CD4-positive, alpha-beta T cell treated with Interferon gamma for 1 hour (primary cell): ENCODE results near the gene MBNL2.

Experiments used
- DNase-seq: peaks from one replicate; pipeline ENCODE4 v3.0.0-alpha.2; 2020

The MBNL2 gene

DNA sequence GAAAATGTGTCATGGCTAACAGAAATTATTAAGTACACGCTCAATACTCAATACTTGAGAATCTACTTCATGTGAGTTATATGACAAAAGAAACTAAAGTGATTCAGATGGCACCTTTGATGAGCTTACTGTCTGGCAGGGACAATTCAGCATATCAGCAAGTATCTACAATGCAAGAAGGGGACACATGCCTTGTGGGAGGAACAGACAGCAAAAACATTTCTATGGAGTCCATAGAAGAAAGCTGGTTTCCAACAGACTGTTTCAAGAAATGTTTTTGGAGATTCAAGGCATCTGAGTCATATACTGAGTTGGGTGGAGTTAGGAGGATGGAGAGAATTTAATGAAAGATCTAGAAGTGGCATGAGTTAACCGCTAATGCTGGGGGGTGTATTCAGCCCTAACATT, 54.7 kb downstream of the MBNL2 start:
- DNase-seq = no peak

- no peak for DNase-seq
Observed at GRCh38 chr13:97278435-97279411, 56.6 kb downstream of the MBNL2 start.

DNA sequence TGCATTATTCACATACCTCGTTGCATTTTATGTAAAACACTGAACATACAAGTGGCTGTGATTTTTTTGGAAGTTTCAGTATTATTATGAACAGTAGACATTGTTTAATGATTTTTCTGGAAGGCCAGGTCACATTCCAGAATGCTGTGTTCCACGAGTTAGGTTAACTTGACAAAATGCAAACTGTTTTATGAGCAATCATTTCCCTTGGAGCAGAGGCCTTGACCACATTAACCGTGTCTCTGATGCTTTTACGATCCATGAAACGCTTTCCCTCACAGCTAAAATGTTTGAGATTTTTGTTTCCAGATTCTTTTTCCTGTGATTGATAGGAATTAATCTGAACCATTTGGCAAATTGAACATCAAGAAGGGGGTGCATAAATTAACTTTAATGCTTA, 57.8 kb downstream of the MBNL2 start:
- DNase-seq = no peak

GRCh38 chr13:97280478-97280877, 58.3 kb downstream of the MBNL2 start:
- no peak for DNase-seq

GRCh38 chr13:97281028-97281427, 58.9 kb downstream of the MBNL2 start:
- DNase-seq = no peak

DNA sequence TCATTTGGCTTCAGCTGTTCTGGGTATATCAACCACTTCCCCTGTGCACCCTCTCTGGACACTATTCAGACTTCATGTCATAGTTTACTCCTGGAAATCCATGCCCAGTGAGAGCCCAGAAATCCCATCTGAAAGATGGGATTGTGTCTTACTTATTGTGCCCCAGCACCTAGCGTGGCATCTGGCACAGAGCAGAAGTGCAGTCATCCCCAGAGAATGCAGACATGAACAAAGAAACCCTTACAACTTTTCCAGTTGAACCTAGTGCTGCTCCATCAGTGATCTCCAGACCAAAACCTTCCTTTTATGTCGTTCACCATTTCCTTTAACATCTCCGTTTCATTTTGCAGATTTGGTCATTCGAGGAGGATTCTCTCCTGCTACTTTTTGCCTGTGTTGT, 60.6 kb downstream of the MBNL2 start:
- no peak for DNase-seq

DNA sequence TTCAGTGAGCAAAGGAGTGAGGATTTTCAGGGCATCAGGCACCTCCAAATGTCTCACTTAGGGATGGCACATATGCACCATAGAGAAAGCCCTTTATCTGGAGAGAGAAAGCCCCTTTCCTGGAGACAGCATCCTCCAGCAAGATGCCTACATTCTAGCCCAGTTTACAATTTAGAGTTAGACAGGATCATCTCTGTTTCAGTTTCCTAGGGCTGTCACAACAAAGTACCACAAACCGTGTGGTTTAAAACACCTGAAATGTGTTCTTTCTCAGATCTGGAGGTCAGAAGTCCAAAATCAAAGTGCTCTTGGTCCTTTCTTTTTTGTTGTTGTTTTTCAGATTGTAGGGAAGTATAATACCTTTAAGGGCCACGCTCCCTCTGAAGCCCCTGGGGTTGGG, 61.8 kb downstream of the MBNL2 start:
- no peak for DNase-seq

DNA sequence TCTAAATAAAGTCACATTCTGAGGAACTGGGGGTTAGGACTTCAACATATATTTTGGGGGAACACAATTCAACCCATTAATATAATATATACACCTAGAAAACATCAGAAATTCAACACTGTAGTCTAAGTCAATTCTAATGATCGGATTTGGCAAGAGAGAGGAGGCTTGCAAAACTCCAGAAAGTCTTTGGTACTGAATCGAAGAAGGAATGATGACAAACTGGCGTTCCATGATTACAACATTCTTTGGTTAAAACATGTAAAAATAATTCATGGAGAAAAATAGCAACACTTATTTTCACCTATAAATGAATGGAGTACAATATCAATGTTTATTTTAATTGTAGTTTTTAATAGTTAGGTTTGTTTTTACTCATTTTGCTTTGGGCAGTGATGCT, 62.4 kb downstream of the MBNL2 start:
- DNase-seq = no peak

DNA sequence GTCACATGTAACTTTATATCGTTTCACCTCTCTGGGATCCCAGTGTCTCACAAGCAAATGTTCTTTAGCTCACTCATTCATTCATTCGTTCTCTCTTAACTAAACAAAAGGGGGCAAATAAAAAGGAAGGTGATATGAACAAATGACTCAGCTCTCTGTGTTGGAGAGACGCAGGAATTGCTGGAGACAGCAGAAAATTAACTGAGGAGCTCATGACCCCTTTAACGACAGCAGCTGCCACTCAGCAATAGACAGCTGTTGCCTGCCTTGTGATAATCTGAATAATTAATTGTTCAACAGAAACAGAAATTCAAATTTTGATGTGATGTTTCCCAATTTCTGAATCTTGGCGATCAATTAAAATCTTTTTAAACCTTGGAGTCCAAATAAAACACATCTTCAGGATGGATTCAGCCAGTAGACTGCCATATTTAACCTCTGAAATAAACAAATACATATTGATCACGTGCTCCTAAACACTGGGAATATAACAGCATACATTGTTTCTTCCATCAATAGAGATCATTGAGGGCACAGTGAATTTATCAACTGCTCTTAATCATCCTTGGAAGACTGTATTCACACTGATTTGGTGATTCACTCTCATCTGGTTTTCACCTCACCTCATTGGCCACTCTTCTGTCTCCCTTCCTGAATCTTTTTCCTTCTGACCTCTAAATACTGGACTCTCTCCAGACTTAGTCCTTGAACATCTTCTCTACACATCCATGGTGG, 63.3 kb downstream of the MBNL2 start:
- no peak for DNase-seq

GRCh38 chr13:97286317-97287046, 64.3 kb downstream of the MBNL2 start:
- no peak for DNase-seq

GRCh38 chr13:97287047-97287383, 64.9 kb downstream of the MBNL2 start:
- DNase-seq = no peak

GRCh38 chr13:97288486-97288900, 66.4 kb downstream of the MBNL2 start:
- DNase-seq = no peak

- DNase-seq = no peak
Observed at GRCh38 chr13:97289514-97290298, 67.6 kb downstream of the MBNL2 start.

- no peak for DNase-seq
Observed at GRCh38 chr13:97295283-97296182, 73.4 kb downstream of the MBNL2 start.

DNA sequence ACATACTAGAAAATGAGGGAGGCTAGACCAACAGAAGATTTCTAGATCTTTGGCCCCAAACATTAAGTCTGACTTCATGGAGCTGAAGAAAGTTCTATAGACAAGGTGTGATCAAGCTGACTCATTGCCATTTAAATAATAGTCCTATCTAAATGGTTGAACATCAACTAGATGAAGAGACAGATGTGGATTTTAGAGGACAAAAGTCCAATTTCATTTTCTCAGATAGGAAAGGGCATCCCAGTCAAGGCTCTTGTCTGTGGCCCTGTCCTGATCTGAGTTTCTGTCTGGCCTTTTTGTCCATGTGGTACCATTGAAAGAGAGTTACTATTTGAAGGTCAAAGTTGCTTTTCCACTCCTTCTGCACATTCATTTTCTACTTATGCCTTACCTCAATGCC, 74.6 kb downstream of the MBNL2 start:
- no peak for DNase-seq

DNA sequence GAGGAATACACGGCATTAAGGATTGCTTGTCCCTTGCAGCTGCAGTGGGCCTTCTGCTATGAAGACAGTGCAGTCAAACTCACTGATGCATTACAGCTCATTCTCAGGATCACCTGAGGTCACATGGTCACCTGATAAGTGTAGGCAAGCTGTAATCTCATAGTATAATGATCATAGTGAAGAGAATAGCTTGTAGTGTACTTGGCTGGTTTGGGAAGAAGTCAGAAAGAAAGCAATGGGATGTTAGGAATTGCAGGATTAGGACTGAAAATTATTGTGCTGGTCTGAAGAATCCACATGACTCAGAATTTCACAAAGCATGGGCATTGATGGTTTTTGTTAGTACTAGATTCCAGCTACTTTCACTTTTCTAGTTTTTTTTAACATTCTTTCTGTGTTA, 76.7 kb downstream of the MBNL2 start:
- no peak for DNase-seq

GRCh38 chr13:97300871-97301270, 78.7 kb downstream of the MBNL2 start:
- DNase-seq = no peak

DNA sequence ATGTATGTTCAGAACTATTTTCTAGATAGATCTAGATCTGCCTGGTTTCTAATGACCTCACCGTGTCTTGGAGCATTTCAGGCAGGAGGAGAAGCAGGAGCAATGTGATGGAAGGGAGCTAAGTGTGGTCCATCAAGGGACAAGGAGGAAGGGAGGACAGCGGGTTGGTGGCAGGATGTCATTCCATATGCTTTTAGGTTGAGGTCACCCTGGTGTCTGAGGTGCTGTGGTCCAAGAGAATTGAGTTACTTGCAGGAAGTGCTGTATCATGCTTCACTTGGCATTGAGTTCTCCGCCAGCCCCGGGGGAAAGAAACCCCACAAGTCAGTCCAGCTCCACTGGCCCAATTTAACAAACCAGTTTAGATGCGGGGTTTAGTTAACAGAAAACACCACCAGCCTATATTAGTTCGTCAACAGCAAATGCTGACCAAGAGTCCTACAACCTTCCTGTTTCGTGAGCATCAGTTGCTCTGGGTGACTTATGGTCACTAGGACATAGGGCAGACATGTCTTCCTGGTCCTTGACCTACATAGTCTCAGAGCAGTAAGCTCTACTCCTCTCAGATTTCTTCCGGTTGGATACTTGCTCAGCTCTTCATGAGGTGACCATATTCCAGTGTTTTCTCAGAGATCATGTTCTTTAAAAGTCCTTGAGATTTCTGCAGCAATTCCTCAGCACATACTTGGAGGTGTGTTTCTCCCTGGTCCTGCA, 79.4 kb downstream of the MBNL2 start:
- no peak for DNase-seq

- no peak for DNase-seq
Observed at GRCh38 chr13:97302611-97303010, 80.5 kb downstream of the MBNL2 start.

- no peak for DNase-seq
Observed at GRCh38 chr13:97306106-97306505, 84.0 kb downstream of the MBNL2 start.

GRCh38 chr13:97306645-97307044, 84.5 kb downstream of the MBNL2 start:
- DNase-seq = no peak
